ENCODE data around the gene TMEM126B.

Gene TMEM126B

DNA sequence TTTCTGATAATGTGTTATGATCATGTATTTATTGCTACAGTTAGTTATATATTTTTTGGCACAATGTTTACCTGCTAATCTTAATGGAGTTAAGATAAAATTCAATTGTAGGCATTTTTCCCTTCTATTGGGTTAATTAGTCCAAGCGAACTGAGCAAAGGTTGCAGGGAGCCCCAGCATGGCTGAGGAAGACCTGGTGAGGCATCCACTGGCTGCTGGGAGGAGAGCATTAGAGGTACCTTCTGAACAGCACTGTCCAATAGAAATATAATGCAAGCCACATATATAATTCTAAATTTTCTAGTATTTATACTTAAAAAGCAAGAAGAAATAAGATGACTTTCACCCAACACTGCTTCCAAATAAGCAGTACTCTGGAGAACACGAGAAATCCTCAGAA is 18.7 kb downstream of the TMEM126B start:
- in situ Hi-C loops (cut with MboI; ENCODE audit: low sequenced_read_pairs), result no loop called here

DNA sequence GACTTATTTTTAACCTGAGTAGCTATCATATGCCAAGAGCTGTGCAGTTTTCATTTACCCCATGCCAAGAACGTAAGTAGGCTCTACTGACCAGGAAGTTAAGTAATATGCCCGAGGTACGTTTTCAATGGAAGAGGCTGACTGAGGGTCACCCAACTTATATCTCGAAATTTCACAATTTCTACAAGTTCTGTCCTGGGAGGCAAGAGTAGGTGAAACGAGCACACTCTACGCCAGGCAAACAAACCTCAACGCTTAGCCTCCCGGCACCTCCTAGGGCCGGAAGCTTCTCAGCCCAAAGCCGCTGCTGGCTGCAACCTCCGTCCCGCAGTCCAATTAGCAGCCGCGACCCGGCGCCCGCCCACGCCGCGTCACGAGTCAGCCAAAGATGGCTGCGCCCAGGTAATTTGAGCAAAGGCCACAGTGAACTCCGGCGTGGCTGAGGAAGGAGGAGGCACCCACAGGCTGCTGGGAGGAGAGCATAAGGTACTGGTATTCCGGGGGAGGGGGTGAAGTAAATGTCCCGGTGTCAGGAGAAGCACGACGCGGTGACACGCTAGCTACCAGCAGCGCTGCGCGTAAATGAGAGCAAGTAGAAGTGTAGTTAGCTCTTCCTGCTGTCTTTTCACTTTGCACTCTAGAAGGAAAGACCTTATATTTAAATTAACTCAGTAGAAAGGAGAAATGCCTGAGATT is 19.4 kb downstream of the TMEM126B start, which contains the start of gene TMEM126A:
Gene TMEM126A, plus strand, starts transcription at position 364 of the 696 bp plus-strand sequence. CDS start 2,289 bp downstream, outside the sequence.
- in situ Hi-C loops (cut with MboI; ENCODE audit: low sequenced_read_pairs), result no loop called here

DNA sequence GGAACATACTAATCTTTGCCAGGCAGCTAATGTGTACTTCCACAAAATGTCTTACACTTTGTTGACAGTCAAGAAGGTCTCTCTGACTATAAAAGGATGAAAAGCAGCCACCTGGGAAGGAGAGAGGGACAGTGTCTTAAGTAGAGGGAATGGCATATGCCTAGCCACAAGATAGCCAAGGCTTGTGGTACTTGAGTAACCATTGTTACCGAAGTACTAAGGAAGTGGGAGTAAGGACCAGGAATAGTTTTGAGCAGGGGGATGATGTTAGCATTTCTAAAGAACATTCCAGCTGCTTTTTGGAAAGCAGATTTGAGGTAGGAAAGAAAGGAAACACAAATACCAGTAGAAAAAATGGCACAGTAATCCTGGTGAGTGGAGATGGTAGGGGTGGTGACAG is 22.7 kb downstream of the TMEM126B start:
- in situ Hi-C loops (cut with MboI; ENCODE audit: low sequenced_read_pairs), result loop anchor here (25.0 kb wide), 1 partner anchor 636 kb away; no protein-coding TSS in a partner anchor

DNA sequence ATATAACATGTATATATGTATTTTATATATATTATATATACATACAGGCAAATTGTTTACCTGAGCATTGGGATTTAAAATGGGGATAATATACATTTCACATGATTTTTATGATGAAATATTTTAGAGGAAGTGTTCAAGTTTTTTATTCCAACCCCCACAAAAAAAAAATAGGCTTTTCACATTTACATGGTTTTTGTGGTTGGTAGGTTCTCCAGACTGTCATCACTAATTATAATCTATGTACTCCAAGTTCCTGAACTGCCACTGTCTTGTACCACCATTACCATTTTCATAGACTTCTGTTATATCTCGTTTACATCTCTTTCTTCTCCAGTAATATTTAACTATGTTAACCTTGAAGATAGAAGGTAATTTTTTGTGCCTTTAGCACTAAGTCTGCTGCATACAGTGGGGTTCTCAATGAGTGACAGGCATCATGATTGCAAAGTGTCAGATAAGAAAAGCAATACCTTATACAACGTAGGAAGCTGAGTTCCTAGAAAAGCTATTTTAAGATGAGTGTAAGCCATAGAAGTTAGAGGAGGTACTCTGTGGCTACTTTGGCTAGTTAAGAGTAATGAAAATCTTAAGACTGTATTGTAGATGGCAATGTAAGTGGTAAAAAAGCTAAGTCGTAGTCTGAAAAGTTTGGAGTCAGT is 24.5 kb downstream of the TMEM126B start:
- in situ Hi-C loops (cut with MboI; ENCODE audit: low sequenced_read_pairs), result loop anchor here (25.0 kb wide), 1 partner anchor 634 kb away; no protein-coding TSS in a partner anchor

DNA sequence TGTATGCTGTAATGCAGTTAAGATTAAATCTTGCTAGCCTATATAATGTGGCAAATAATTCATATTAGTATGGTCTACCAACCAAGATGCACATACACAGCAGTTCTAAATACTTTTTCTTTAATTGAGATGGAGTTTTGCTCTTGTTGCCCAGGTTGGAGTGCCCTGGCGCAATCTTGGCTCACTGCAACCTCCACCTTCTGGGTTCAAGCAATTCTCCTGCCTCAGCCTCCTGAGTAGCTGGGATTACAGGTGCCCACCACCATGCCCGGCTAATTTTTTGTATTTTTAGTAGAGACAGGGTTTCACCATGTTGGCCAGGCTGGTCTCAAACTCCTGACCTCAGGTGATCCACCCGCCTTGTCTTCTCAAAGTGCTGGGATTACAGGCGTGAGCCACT is 25.9 kb downstream of the TMEM126B start:
- in situ Hi-C loops (cut with MboI; ENCODE audit: low sequenced_read_pairs), result loop anchor here (25.0 kb wide), 1 partner anchor 633 kb away; no protein-coding TSS in a partner anchor

DNA sequence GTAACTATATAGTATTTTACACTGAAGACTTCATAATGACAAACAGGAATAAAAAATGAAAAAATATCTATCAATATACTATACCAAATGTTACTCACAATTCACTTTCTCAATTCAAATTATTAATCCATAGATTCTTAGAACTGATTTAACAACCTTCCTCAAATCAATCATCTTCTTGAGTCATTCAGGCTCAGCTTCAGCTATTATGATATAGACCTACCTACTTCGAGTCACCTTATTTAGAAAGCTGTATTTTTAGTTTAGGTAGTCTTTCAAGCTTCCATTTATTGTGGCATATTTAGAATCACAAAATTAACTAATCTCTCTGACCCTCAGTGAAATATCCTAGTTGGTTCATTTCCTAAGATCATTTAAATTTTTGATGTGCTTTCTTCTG is 28.4 kb downstream of the TMEM126B start:
- in situ Hi-C loops (cut with MboI; ENCODE audit: low sequenced_read_pairs), result loop anchor here (25.0 kb wide), 1 partner anchor 631 kb away; no protein-coding TSS in a partner anchor

DNA sequence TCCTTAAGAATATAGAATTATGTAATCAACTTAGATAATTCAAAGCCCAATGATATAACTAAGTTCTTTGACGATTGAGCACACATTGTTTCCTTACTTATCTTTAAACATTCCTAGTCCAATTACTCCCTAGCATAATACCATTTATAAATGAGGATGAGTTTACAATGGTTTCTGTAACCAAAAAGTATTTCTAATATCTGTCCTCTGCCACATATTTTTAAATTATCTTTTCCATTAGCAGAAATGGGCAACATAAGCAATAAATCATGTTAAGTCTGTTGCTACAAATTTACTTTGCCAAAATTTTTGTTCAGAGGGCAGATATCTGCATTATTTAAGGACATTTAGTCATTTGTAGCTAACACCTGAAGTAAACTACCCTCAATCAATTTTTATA is 29.8 kb downstream of the TMEM126B start:
- in situ Hi-C loops (cut with MboI; ENCODE audit: low sequenced_read_pairs), result loop anchor here (25.0 kb wide), 1 partner anchor 629 kb away; no protein-coding TSS in a partner anchor

DNA sequence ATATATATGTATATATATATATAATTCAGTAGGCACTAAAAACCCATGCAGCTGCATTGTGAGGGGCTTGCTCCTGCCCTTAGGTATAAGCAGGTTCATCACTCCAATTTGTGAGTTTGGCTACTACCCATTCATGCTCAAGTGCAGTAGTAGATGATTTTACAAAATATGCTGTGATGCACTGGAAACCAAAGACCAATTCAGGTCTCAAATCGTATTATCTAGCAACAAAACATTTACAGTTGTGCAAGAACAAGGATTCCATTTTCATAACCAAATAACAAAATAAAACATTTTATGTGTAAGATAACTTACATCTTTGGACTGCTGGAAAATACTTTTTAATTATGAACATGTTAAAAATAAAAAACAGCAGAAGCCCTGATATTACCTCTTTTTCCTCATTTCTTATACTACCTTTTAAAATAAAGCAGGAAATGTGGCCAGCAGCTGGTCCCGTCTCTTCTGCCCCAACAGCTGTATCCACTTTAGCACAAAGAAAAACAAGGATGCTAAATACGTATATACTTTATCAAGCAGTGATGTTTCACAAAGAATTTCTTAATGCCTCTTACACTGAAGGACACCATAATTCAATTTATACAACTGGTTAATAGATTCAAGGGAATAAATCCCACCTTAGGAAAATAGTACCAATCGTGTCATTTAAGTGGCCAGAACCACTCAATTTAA is 33.7 kb downstream of the TMEM126B start:
- in situ Hi-C loops (cut with MboI; ENCODE audit: low sequenced_read_pairs), result loop anchor here (25.0 kb wide), 1 partner anchor 625 kb away; no protein-coding TSS in a partner anchor

DNA sequence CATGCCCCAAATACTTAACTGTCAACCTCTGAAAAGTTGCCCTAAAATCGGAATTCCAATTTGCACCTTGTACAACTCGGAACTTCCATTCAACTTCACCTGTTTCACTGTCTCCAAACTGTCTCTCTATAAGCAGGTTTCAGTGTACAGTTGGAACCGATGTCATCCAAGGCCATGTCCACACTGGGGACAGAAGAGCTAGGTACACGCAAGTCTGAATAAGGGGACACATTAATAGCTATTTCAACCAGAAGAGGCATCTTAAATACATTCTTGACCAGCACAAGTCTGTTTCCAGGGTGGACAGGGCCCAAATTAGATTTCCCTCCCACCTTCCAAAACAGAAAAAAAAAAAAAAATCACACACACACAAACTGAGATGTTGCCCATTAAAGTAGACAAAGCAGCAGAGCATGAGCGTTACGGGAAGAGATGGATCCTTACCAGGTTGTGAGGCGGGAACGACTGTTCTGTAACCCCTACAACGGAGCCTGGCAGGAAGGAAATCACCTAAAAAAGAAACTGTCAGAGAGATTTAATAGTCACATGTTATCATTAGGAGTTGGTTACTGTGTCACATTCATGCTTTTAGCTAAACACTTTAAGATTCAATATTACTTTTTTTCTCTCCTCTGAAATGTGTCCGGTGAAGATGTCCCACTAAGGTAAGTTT is 34.8 kb downstream of the TMEM126B start:
- in situ Hi-C loops (cut with MboI; ENCODE audit: low sequenced_read_pairs), result loop anchor here (25.0 kb wide), 1 partner anchor 624 kb away; no protein-coding TSS in a partner anchor

DNA sequence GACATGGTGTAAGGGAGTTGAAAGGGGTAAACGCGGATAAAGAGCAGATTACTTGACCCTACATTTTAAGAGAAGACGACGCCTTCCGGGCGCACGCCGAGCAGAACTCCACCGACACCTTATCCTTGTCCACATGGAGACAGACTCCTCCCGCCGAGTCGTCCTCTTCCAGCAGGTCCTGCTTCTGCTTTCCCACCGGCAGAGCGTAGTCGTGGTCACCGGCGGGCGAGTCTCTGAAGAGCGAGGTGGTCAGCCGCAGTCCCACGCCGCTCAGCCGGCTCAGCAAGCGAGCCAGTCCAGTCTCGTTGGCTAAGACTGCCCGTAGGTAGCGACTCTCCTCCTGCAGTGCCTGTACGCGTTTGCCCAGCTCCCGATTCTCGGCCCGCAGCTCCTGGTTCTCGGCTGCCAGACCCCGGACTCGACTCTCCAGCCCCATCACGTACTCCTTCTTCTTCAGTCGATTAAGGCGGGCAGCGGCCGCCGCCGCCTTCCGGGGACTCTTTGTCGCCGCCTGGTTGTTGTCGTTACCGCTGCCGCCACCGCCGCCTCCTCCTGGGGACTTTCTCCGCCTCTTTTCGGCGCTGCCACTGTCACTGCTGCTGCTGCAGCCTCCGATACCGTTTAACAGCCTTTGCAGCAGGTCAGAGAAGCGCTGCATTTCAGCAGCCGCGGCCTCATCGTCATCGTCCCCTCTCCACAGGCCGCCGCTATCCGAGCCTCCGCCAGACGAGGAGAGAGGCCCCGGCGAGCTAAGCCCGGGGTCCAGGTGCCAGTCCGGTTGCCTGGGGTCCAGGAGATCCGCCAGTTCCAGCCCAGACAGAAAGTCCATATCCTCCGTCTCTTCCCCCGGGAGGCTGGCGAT is 35.6 kb downstream of the TMEM126B start:
- in situ Hi-C loops (cut with MboI; ENCODE audit: low sequenced_read_pairs), result loop anchor here (25.0 kb wide), 1 partner anchor 623 kb away; no protein-coding TSS in a partner anchor

DNA sequence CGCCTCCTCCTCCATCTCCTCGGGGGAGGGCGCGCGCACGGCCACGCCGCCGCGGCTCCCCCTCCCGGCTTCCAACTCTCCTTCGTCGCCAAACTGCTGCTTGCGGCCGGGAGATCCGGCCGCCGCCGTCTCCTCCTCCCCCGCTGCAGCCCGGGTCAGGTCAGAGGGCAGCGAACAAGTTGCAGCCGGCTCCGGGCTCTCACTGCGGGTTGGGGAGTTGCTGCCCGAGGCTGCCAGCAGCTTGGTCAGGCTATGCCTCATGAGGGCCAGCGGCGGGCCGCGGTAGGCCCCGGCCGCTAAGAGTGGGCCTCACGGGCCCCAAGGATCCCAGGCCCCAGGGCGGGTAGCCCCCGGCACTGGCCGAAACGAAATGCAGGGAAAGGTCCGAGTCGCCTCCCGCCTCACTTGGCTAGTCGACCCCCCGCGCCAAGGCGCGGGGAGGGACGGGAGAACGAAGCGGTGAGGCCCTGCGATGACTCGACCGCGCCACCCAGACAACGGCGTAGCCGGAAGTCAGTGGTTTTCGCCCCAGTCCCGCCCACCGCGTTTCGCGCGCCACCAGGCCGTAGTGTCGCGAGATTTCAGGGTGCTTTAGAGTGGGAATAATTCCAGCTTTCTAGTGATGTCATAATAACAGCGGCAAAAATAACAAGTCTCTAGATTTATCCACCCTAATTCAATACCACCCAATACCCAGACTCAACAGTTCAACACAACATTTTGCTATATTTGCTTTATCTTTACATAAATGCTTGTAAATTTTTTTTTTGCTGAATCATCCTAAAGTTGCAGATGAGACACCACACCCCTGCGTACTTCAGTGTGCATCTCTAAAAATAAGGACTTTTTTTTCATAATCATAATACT is 36.5 kb downstream of the TMEM126B start, which contains the start of gene CREBZF:
Gene CREBZF, minus strand, starts transcription at position 515 of the 867 bp plus-strand sequence. Its CDS starts 254 bp downstream, at position 261.
- in situ Hi-C loops (cut with MboI; ENCODE audit: low sequenced_read_pairs), result loop anchor here (25.0 kb wide), 1 partner anchor 622 kb away; no protein-coding TSS in a partner anchor

DNA sequence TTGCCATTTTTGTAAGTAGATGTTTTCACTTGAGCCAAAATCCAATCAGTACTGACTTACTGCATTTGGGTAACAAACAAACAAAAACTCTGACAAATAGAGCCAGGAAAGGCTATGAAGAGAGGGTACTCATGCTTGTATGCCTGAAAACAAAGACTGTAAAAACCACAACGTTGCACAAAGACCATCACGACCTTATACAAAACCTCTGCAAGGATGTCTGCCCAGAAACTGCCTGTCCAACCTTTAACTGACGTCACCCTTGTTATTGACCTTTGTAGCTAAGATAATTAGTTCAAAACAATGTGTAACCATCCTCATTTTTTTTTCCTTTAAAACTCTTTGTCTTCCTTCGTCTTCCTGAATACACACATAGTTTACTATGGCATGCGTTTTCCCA is 37.3 kb downstream of the TMEM126B start:
- in situ Hi-C loops (cut with MboI; ENCODE audit: low sequenced_read_pairs), result loop anchor here (25.0 kb wide), 1 partner anchor 622 kb away; no protein-coding TSS in a partner anchor

DNA sequence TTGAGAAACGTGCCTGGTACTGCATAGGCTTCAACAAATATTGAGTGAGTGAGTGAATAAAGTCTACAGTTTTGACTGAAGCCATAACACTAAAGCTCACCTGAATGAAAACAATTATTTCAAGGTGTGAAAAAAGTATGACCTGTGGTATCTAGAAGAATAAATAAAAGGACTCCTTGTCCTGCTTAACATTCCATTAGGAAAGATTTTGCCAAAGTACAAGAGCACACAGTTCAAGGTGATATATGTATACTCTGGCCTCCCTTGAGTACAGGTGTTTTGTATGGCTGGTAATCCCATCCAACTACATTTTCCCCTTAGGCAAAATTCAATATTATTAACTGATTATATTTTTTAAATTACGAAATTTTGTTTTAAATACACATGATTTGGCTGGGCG is 38.3 kb downstream of the TMEM126B start:
- in situ Hi-C loops (cut with MboI; ENCODE audit: low sequenced_read_pairs), result loop anchor here (25.0 kb wide), 1 partner anchor 621 kb away; no protein-coding TSS in a partner anchor

DNA sequence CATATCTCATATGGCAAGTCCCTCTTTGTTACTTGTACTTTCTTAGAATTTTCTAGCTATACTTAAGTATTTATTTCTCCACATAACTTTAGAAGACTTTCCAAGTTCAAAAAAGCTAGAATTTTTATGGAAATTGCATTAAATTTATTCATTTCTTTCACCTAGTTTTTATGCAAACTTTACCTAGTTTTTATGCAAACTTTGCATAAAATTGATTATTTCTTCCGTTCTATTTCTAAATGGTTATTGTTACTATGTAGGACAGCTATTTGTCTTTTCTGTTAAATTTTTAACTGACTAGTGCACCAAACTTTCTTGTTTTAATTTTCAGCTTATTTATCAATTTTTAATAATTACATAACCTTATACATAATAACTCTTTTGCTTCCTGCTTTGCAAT is 39.8 kb downstream of the TMEM126B start:
- in situ Hi-C loops (cut with MboI; ENCODE audit: low sequenced_read_pairs), result loop anchor here (25.0 kb wide), 1 partner anchor 619 kb away; no protein-coding TSS in a partner anchor

DNA sequence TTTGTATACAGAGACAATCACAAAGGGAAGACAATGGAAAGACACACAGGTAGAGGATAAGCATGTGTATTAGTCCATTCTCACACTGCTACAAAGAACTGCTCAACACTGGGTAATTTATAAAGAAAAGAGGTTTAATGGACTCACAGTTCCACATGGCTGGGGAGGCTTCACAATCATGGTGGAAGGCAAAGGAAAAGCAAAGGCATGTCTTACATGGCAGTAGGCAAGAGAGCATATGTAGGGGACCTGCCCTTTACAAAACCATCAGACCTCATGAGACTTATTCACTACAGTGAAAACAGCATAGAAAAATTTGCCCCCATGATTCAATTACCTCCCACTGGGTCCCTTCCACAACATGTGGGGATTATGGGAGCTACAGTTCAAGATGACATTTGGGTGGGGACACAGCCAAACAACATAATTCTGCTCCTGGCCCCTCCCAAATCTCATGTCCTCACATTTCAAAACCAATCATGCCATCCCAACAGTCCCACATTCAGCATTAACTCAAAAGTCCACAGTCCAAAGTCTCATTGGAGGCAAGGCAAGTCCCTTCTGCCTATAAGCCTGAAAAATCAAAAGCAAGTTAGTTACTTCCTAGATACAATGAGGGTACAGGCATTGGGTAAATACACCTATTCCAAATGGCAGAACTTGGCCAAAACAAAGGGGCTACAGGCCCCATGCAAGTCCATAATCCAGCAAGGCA is 42.7 kb downstream of the TMEM126B start:
- in situ Hi-C loops (cut with MboI; ENCODE audit: low sequenced_read_pairs), result loop anchor here (25.0 kb wide), 1 partner anchor 616 kb away; no protein-coding TSS in a partner anchor

DNA sequence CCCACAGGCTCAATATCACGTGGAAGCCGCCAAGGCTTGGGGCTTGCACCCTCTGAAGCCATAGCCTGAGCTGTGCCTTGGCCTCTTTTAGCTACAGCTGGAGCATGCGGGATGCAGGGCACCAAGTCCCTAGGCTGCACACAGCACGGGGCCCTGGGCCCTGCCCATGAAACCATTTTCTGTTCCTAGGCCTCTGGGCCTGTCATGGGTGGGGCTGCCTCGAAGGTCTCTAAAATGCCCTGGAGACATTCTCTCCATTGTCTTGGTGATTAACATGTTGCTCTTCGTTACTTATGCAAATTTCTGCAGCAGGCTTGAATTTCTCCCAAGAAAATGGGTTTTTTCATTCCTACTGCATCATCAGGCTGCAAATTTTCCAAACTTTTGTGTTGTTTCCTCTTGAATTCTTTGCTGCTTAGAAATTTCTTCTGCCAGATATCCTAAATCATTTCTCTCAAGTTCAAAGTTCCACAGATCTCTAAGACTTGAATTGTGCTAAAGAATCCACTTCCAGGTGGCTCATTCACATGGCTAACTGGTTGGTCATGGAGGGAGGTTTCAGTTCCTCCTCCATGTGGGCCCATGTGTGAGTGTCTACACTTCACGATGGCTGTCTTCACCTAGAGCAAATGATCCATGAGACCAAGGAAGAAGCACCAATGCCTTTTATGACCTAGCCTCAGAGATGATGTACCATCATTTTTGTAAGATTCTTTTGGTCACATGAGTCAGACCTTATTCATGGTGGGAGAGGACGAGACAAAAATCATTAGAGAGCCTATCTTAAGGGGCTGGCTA is 43.9 kb downstream of the TMEM126B start:
- in situ Hi-C loops (cut with MboI; ENCODE audit: low sequenced_read_pairs), result loop anchor here (25.0 kb wide), 1 partner anchor 615 kb away; no protein-coding TSS in a partner anchor

DNA sequence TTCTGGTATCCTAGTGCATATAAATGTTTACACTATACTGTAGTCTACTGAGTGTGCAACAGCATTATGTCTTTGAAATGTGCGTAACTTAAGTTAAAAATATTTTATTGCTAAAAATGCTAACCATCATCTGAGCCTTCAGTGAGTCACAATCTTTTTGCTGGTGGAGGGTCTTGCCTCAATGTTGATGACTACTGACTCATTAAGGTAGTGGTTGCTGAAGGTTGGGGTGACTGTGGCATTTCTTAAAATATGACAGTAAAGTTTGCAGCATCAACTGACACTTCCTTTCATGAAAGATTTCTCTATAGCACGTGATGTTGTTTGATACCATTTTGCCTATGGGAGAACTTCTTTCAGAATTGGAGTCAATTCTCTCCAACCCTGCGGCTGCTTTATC is 45.0 kb downstream of the TMEM126B start:
- in situ Hi-C loops (cut with MboI; ENCODE audit: low sequenced_read_pairs), result loop anchor here (25.0 kb wide), 1 partner anchor 614 kb away; no protein-coding TSS in a partner anchor
